SU-DHL-6 (cell line): ENCODE results near the gene ARID3C.

Source experiments
- H2AFZ ChIP-seq: fragments of 200-600 bp; sonication (generic); 2 replicates; pipeline ENCODE4 v1.6.1; 2014; ENCODE audit warnings: low read depth, mild to moderate bottlenecking, moderate library complexity, mixed read lengths, antibody characterized with exemption, low read length; ENCODE audit not compliant: severe bottlenecking
- H3F3A ChIP-seq: fragments of 200-600 bp; shearing (Covaris generic); 2 replicates; pipeline ENCODE4 v1.6.0; 2016; ENCODE audit warnings: antibody characterized with exemption, mild to moderate bottlenecking; ENCODE audit not compliant: insufficient read depth
- H3K27ac ChIP-seq: fragments of 200-600 bp; sonication (generic); 2 replicates; pipeline ENCODE4 v1.5.1; 2016; ENCODE audit warnings: low read depth, mild to moderate bottlenecking, low read length, moderate library complexity, mixed read lengths
- H3K27me3 ChIP-seq: fragments of 200-600 bp; sonication (generic), shearing (Covaris generic); 2 replicates; pipeline ENCODE4 v1.6.0; 2014; ENCODE audit warnings: mild to moderate bottlenecking, low read length
- H3K36me3 ChIP-seq: fragments of 200-600 bp; sonication (generic); 2 replicates; pipeline ENCODE4 v1.6.1; 2014; ENCODE audit warnings: mild to moderate bottlenecking, low read length, mixed read lengths
- H3K4me2 ChIP-seq: fragments of 300-600, 200-600 bp; shearing (Covaris generic), sonication (generic); 2 replicates; pipeline ENCODE4 v1.6.0; 2014; ENCODE audit warnings: low read length, low read depth, mild to moderate bottlenecking; ENCODE audit not compliant: poor library complexity, severe bottlenecking
- H3K4me3 ChIP-seq: fragments of 200-600 bp; sonication (generic); 2 replicates; pipeline ENCODE4 v1.5.1; 2014; ENCODE audit warnings: antibody characterized with exemption, low read length, mild to moderate bottlenecking, mixed read lengths; ENCODE audit not compliant: insufficient read depth, poor library complexity, severe bottlenecking
- H3K79me2 ChIP-seq: fragments of 200-600 bp; sonication (generic); 2 replicates; pipeline ENCODE4 v1.6.1; 2014; ENCODE audit warnings: mild to moderate bottlenecking, low read length, moderate library complexity; ENCODE audit not compliant: insufficient read depth
- H3K9ac ChIP-seq: fragments of 200-600 bp; sonication (generic); 2 replicates; pipeline ENCODE4 v1.7.0; 2014; ENCODE audit warnings: mild to moderate bottlenecking, low read length
- H3K9me2 ChIP-seq: fragments of 200-600 bp; sonication (generic); replicated peaks from 2 replicates; pipeline ENCODE4 v1.6.1; 2014; ENCODE audit warnings: low read length; ENCODE audit not compliant: insufficient read depth
- H3K9me3 ChIP-seq: fragments of 200-600 bp; sonication (generic); 2 replicates; pipeline ENCODE4 v1.6.1; 2014; ENCODE audit warnings: low read length, mixed read lengths; ENCODE audit not compliant: insufficient read depth
- H4K20me1 ChIP-seq: fragments of 200-600 bp; sonication (generic); 2 replicates; pipeline ENCODE4 v1.6.1; 2014; ENCODE audit warnings: low read depth, mild to moderate bottlenecking, antibody characterized with exemption, low read length, moderate library complexity, mixed read lengths
- EZH2phosphoT487 ChIP-seq: fragments of 200-600 bp; sonication (generic), shearing (Covaris generic); conservative IDR thresholded peaks from 2 replicates; pipeline ENCODE4 v1.6.1; 2018; ENCODE audit warnings: mild to moderate bottlenecking, antibody characterized with exemption, low read length, moderate library complexity, mixed read lengths
- TF ChIP-seq, protein P1 (sequence below): fragments of 200-600 bp; sonication (generic); IDR thresholded peaks from one replicate; pipeline ENCODE4 v1.5.1; 2017; ENCODE audit warnings: antibody characterized with exemption, mild to moderate bottlenecking, low read length, moderate library complexity; ENCODE audit not compliant: insufficient read depth, poor library complexity, severe bottlenecking

ARID3C gene

DNA sequence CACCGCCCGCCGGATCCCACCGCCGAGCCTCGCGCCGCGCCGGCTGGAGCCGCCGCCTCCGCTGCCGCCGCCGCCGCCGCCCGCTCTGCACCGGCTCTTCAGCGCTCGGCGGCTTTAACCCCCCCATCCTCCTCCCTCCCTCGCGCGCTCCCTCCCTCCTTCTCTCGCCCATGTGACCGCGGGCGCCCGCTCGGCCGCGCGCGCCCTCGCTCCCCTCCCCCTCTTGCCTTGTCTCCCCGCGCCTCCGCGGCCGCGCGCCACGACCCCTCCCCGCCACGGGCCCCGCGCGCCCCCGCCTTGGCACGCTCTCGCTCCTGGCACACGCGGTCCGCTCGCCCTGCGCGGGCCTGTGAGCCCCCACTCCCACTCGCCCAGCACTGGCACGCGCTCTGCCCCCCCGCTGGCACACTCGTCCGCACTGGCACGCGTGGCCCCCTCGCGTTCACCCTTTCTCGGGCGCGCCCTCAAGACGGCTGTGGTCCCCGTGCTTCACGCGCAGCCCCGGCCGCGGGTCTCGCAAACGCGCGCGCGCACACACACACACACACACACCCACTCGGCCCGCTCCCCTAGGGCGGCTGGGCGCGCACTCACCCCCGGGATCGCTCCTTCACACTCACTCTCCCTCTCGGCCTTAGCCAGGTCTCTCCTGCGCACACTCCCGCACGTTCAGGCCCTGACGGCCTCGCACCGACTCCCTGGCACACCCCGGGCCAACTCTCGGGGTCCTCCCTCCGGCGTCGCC is 39.1 kb downstream of the ARID3C start, which contains the start of gene CNTFR:
TSS of gene CNTFR (minus strand) at position 89 of the 745 bp plus-strand sequence. CDS start 20,743 bp downstream, outside the sequence.
- TF ChIP-seq, protein P1, sequence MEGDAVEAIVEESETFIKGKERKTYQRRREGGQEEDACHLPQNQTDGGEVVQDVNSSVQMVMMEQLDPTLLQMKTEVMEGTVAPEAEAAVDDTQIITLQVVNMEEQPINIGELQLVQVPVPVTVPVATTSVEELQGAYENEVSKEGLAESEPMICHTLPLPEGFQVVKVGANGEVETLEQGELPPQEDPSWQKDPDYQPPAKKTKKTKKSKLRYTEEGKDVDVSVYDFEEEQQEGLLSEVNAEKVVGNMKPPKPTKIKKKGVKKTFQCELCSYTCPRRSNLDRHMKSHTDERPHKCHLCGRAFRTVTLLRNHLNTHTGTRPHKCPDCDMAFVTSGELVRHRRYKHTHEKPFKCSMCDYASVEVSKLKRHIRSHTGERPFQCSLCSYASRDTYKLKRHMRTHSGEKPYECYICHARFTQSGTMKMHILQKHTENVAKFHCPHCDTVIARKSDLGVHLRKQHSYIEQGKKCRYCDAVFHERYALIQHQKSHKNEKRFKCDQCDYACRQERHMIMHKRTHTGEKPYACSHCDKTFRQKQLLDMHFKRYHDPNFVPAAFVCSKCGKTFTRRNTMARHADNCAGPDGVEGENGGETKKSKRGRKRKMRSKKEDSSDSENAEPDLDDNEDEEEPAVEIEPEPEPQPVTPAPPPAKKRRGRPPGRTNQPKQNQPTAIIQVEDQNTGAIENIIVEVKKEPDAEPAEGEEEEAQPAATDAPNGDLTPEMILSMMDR: no peak
- no peak for TF ChIP-seq EZH2phosphoT487
- no peak within 1 kb of the TSS for H3K9ac ChIP-seq
- H3K36me3 ChIP-seq: no peaks in the 10 kb centered on the region
- H2AFZ ChIP-seq: no peak within 1 kb of the TSS
- no peaks in the 10 kb centered on the region for H3K9me2 ChIP-seq
- no peaks in the 10 kb centered on the region for H3K9me3 ChIP-seq
- H4K20me1 ChIP-seq: no peaks in the 10 kb centered on the region
- no peak within 1 kb of the TSS for H3K4me3 ChIP-seq
- H3K79me2 ChIP-seq: no peaks in the 10 kb centered on the region
- no peak within 1 kb of the TSS for H3K27ac ChIP-seq
- no peaks in the 10 kb centered on the region for H3K27me3 ChIP-seq
- H3F3A ChIP-seq: no peaks in the 10 kb centered on the region
- H3K4me2 ChIP-seq: no peak within 1 kb of the TSS

DNA sequence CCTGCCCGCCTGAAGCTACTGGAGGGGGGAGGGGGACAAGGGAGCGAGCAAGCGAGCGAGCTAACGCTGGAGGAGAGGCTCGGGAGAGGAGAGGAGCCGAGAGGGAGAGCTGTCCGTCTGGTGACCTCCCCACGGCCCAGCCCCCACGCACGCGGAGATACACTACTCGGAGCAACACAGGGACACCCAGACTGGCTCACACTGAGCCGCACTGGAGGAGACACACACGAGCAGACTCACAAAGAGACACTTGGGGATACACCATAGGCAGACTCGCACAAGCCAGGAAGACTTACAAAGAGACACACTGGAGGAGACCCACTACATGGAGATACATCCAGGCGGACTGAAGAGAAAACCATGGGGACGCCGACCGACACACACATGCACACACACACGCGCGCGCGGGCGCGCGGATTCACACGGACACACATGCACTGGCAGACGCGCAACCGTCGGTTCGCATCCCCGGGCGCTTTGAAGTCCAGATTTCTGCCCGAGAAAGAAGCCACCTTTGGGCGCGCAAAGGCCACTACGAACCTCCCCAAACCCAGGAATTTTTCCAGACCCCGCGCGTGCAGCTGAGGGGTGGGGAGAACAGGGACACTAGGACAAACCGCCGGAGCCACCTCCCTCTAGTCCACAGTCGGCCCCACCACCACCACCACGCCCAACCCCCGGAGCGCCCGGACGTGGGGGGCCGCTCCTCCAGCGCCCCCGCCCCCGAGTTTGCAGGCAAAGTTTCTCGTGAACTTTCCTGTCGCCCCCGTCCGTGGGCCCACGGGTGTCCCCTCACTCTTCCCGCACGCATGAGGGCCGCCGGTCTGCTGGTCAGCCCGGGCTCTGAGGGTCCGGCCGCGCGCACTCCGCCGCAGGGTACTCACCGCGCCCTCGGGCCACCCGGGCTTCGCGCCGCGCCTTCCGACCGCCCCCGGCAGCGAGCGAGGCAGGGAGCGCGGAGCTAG is 39.9 kb downstream of the ARID3C start:
- Histone ChIP-seq H3K9me3 (no peaks in the 10 kb centered on the region), H3K27me3 (no peaks in the 10 kb centered on the region), H3K4me3 (no peak overlapping the region), H2AFZ (no peak overlapping the region), H3K36me3 (no peaks in the 10 kb centered on the region), H3F3A (no peaks in the 10 kb centered on the region), H3K9me2 (no peaks in the 10 kb centered on the region), H3K79me2 (no peaks in the 10 kb centered on the region), H4K20me1 (no peaks in the 10 kb centered on the region), H3K27ac (no peak overlapping the region), H3K4me2 (no peak overlapping the region), H3K9ac (no peak overlapping the region)
- TF ChIP-seq EZH2phosphoT487: no peak
- TF ChIP-seq, protein P1: no peak

DNA sequence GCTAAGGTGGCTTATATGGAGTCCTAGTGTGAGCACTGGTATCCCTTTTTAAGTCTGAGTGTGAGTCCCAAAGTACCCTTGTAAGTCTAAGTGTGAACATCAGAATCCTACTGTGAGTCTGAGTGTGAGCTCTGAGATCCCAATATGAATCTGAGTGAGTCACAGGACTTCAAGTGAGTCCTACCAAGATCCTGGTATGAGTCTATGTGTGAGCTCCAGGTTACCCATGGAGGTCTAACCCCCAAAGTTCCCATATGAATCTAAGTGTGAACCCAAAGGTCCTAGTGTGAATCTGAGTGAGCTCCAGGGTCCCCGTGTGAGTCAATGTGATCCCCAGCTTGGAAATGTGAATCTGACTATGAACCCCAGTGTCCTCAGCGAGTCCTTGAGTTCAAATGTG is 41.6 kb downstream of the ARID3C start:
- TF ChIP-seq, protein P1: no peak
- TF ChIP-seq EZH2phosphoT487: no peak
- no peaks in the 10 kb centered on the region for H3K79me2 ChIP-seq
- H3K9me2 ChIP-seq: no peaks in the 10 kb centered on the region
- no peak overlapping the region for H3K9ac ChIP-seq
- no peak overlapping the region for H3K4me2 ChIP-seq
- H3K27me3 ChIP-seq: no peaks in the 10 kb centered on the region
- H3K36me3 ChIP-seq: no peaks in the 10 kb centered on the region
- H3K27ac ChIP-seq: no peak overlapping the region
- no peaks in the 10 kb centered on the region for H3F3A ChIP-seq
- no peak overlapping the region for H3K4me3 ChIP-seq
- no peaks in the 10 kb centered on the region for H4K20me1 ChIP-seq
- H3K9me3 ChIP-seq: no peaks in the 10 kb centered on the region
- no peak overlapping the region for H2AFZ ChIP-seq
